HK-2 (cell line): ENCODE measurements around the gene MYCL.
"Not testable (repeated sequence)": the region's sequence is repeated elsewhere in the genome, so short reads cannot be mapped to it uniquely, and the experiment has no call there.

Experiments used
- DNase-seq: peaks from one replicate; pipeline ENCODE4 v3.0.0-alpha.2; 2018; ENCODE audit not compliant: unreplicated experiment

The MYCL gene

DNA sequence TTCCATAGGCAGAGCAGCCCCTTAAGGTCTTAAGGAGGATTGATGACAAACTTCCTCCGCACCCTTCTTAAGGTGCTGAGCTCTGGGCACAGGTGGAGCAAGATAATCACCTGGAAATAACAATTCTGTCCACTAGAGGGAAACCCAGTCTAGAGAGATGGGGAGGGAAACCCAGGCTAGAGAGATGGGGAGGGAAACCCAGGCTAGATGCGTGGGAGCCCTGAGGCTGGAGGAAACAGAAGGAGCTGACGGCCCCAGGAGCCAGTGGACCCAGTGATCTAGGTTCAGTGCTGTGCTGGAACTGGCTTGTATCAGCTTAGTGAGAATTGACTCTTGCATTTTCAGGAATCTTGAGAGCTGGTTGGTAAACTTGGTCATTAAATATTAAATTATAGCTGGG is 17.8 kb upstream of the MYCL start:
- DNase-seq: peak; percentile 35

GRCh38 chr1:39917825-39918224 is 16.1 kb upstream of the MYCL start:
- DNase-seq: no peak

DNA sequence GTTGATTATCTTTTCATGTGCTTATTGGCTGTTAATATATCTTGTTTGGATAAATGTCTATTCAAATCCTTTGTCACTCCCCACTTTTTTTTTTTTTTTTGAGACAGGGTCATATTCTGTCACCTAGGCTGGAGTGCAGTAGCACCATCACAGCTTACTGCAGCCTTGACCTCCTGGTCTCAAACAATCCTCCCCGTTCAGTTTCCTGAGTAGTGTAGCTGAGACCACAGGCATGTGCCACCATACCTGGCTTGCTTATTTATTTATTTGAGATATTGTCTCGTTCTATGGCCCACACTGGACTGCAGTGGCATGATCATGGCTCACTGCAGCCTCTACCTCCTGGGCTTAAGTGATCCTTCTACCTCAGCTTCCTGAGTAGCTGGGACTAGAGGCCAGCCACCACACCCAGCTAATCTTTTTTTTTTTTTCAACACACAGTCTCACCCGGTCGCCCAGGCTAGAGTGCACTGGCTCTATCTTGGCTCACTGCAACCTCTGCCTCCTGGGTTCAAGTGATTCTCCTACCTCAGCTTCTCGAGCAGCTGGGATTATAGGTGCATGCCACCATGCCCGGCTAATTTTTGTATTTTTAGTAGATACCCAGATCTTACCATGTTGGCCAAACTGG is 13.9 kb upstream of the MYCL start:
- no peak for DNase-seq

- not testable (repeated sequence) for DNase-seq
Measured at GRCh38 chr1:39913136-39913535, 11.4 kb upstream of the MYCL start.

- no peak for DNase-seq
Measured at GRCh38 chr1:39910263-39910662, 8.5 kb upstream of the MYCL start.

DNA sequence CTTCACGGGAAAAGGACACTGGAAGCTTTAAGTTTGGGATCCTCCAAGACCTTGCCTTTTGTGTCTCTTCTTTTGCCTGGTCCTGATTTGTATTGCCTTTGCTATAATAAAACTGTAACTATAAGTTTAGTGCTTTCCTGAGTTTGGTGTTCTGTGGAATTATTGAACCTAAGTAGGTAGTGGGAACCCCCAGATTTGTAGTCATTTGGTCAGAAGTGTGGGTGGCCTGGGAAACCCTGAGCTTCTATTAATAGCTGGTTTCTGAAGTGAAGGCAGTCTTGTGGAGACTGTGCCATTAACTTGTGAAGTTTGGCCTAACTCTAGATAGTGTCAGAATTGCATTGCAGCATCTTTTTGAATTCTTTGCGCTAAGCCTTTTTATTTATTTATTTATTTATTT is 6.8 kb upstream of the MYCL start:
- DNase-seq: no peak

- DNase-seq: no peak
Measured at GRCh38 chr1:39907528-39908453, 6.1 kb upstream of the MYCL start.

- no peak for DNase-seq
Measured at GRCh38 chr1:39905172-39905571, 3.5 kb upstream of the MYCL start.

DNA sequence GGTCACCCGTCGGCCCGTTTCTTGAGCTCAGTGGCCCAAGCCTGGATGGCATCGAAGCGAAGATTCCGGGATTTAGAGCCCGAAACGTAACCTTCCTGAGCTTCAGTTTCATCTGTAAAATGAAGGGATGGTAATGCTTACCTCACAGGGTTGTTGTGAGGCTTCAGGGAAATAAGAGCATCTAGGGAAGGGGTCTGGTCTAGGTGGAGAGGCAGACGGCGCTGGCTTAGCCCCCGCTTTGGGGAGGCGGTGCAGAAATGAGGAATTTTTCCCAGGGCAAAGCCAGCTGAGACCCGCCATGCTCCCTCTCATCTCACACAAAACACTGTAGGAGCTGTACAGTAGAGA is 717 bp upstream of the MYCL start:
- no peak for DNase-seq

DNA sequence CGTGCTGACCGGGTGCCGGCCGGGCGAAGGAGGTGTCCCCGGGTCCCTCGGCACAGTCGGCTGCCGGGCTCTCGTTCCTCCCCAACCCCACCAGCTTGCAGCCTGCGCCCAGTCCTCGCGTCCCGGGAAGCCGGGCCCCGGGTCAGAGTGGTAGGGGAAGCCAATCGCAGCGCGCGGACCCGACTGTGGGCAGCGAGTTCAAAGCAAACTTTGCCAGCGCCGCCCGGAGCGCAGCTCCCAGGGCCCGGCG is 328 bp downstream of the MYCL start:
- DNase-seq: no peak

DNA sequence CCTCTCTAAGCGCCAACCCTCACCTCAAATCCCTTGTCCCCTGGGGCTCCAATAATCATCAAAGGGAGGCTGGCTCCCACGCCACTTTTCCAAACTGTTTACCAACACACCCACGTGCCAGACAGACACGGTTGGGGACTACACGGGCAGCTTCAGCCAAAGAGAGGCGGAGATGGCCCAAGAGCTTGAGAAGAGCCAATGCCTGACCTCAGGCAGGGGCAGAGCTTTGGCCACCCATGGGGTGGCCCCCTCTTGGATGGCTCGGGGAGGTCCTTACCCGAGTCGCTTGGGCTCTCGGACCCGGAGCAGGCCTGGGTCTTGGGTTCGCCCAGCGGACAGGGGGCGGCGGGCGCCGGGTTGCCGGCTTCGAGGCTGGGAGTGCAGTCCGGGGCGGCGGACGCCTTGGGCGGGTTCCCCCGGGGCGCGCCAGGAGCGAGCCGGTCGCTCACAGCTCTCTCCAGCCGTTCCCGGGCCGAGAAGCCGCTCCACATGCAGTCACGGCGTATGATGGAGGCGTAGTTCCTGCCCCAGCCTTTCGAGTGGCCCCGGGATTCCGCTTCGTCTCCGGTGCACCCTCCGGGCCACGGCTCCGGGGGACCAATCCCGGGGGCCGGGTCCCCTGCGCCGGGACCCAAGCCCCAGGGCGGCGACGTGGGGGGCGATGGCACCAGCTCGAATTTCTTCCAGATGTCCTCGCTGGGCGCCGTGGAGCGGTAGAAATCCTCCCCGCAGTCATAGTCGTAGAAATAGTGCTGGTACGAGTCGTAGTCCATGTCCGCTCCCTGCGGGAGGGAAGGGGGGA is 854 bp downstream of the MYCL start:
- peak; percentile 63 for DNase-seq

- DNase-seq: no peak
Measured at GRCh38 chr1:39899611-39900538, 1.8 kb downstream of the MYCL start.

GRCh38 chr1:39898648-39899603 is 2.8 kb downstream of the MYCL start:
- no peak for DNase-seq

DNA sequence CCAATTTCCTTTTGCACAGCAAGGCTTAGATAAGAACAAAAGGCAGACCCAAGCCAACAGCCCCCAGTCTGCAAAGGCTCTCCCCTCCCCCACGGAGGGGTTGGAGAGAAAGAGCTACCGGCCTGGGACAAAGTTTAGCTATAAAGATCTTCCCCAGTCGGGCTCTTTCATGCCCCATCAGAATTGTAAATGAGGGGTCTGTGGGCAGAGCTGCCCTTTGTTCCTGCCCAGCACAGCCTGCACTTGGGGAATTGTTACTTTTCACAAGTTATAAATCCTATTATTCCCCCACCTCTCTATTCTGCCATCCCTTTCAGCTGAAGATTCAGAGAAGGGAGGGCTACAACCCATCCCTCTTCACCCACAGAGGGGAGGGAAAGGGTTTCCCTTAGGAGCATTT is 3.5 kb downstream of the MYCL start:
- DNase-seq: no peak

DNA sequence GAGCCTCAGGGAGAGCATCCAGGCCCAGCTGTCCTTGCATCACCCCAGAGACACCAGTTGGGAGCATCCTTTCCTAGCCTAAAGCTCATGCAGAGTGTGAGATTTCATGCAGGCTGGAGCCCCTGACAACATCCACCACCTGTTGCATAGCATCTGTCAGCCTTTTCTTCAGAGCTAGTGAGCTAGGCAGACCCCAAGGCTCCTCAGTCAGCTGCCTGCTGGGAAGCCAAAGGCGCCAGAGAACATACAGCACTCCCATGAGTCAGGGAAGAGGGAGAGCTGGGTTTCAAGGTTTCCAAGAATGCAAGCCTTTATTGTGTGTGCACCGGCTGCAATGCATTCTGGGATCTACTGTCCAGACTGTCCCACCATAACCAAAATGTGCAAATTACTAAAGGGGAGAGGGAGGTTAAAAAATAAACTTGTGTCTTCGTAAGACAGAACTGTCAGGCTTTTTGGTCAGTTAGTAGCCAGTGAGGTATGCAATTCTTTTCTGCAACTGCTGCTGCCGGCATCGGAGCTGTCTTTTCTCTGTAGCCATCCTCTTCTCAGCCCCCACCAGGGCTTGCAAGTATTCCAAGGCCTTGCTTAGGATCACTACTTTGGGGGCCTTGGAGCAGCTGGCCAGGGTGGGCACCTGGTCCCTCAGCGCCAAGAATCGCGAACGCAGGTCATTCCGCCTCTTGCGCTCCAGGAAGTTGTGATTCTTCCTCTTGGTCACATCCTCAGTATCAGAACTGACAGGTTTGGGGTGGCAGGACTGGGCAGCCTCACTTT is 4.6 kb downstream of the MYCL start:
- no peak for DNase-seq

DNA sequence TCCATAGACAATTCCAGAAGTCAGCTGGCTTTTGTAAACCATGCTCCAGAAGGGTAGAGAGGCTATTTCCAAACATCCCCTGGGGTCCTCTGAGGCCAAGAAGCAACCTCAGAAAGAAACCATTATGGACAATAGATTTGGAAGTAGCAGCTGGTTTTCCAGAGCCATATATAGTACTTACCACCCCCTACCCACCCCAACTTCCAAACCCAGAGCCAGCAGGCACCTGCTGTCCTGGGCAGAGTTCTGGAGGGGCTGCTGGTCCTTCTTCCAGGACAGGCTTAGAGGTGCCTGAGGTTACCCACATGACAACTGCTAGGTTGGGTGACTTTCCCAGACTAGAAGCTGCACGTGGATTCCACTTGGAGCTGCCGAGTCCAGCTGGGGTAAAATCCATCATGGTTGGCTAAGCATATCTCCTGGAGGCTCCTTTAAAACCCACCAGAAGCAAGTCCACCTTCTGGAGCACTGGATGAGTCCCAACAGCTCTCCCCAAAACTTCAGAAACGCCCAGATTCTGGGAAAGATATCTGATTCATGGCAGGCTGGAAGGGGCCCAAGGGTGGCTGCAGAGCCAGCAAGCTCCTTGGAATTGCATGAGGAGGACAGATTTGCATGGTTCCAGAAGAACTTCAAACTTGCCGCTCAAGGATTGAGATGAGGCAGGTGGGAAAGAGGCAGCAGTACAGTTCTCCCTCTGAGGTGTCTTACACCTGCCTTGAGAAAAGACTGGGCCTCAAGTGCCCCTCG is 5.8 kb downstream of the MYCL start:
- DNase-seq: no peak

DNA sequence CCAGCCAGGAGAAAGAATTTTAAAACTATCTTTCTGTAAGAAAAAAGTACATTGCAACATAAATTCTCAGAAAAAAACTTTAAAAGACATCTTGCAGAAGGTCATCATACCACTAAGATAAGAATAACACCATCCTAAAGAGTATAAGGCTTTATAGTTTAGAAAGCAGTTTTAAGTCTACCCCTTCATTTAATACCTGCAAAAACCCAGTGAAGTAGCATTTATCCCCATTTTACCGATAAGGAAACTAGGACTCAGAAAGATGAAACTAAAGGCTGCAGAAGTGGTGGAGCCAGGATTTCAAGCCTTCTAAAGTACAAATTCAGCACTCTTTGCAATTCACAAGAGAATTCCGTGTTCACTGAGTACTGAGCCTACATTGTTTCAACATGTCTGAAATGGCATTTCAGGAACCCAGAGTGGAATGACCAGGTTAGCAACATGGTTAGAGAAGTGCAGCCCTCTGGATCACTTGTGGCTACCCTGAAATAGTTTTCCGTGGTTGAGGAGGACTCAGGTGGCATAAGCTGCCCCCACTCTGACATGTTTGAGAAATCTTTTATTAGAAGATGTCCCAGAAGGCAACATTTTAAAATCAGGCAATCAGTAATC is 6.7 kb downstream of the MYCL start:
- no peak for DNase-seq
